ENCODE results near the gene MYOF.
A peak's percentile ranks its signal among the peaks of the same experiment; 100 is the strongest.
"Not testable (repeated sequence)": the region's sequence is repeated elsewhere in the genome, so short reads cannot be mapped to it uniquely, and the experiment has no call there.

MYOF gene

GRCh38 chr10:93386631-93387369 is 95.3 kb downstream of the MYOF start:
- DNase-seq, result no peak

DNA sequence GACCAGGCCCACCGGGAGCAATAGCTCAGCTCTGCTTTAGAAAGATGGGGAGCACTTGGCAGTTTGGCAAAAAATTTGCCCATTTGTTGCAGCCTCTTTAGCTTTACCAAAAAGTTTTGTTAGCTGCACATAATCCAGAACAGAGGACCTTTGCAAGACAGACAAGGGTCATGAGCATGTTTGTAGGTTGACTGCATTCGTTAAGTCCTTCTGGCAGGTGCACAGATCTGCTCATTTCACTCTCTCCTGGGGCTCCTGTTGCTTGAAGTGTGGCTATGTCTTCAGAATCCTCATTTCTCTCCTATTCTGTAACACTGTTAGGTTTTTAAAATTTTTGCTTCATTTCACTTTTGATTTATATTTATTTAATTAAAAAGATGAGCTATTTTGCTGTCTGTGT is 96.8 kb downstream of the MYOF start:
- DNase-seq, result no peak

- no peak for DNase-seq
Measured at GRCh38 chr10:93384006-93384405, 98.1 kb downstream of the MYOF start.

GRCh38 chr10:93383562-93383981 is 98.6 kb downstream of the MYOF start:
- DNase-seq, result no peak

DNA sequence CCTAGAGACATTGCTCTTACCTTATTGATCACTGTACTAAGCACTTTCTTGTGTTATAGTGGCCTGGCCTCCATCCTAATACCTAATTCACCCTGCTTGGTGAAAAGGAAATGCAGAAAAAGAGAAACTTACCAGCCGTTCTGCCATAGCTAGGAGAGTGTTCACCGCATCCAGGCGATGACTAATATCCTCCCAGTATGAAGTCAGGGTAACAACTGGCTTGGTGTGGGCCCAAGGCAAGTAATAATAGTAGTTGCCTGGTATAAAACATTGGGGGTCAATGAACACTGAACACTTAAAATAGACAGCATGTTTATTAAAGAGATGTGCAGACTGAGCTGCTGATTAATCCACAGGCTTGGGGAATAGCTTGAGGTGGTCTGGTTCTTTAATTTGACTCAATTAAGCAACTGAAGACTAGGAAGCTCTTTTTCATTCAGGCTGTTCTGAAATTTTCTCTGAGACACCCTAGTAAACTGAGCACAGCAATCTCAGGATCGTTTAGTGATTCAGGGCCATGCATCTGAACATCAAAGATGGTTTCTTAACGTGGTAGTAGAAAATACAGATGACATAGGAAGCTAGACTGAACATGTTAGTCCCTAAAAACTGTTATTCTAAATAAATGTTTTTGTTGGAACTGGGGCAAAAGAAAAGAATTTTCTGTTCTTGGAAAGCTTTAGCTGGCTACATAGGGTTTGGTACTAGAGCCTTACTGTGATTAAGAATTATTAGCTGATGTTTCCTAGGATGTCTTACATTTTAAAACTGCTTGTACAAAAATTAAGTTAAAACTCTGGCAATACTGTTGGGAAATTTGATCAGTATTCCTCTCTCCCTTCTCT is 102.2 kb downstream of the MYOF start:
- DNase-seq, result no peak

GRCh38 chr10:93378997-93379730 is 103.0 kb downstream of the MYOF start:
- DNase-seq, result no peak

- no peak for DNase-seq
Measured at GRCh38 chr10:93378039-93378438, 104.1 kb downstream of the MYOF start.

- DNase-seq, result peak in 1 of 2 experiments; percentile 31
Measured at GRCh38 chr10:93376372-93377293, 105.5 kb downstream of the MYOF start.

DNA sequence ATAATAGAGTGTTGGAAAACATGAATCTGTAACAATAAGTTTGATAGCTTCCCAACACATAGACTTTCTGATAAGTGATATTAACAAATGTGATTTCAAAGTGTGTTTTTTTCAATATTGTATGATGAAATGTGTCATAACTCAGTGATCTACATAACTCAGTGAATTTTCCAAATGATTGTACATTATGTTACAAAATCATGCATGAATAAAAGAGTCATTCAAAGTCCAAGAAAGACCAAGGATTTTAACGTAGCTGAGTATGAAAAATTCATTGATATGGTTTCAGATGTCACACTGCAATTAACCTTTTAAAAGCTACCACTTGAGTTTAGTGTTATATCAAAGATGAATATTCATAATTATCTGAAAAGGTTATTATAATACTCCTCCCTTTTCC is 111.2 kb downstream of the MYOF start:
- DNase-seq, result no peak

DNA sequence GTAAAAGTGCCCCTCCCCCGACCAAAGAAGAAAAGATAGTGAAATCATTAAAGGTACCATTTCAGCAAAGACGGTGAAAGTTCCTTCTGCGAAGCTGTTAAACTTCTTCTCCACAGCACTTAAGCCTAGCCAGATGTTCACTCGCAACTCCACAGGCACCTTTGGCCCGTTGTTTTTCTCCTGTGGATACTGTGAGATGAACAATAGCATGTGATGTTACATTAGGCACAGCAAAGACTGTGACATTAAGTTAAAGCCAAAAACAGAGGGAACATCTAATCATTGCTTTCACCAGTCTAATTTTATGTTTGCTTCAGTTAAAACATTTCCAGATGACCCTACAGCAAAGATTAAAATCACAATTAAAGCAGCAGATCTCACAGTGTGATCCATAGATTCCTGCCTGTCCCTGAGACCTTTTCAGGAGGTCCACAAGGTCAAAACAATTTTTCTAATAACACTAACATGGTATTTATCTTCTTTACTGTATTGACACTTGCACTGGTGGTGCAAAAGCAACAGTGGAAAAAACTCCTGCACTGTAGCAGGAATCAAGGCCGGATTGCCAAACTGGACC is 112.5 kb downstream of the MYOF start:
- DNase-seq, result no peak

DNA sequence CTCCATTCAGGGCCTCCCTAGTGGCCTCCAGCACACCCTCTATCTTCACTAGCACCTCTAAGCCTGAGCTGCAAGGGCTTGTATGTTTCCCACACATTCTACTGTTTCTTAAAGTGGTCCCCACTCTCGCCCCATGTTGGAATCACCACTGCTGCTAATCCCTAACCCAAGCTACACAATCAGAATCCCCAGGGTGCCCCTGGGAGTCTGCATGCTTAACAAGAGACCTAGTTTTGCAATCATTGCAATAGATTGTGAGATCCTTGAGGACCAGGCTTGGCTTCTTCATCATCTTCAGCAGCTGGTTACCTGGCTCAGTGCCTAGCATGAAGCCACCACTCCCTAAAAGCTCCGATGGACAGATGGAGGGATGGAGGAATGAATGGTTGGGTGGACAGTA is 113.9 kb downstream of the MYOF start:
- DNase-seq, result no peak

DNA sequence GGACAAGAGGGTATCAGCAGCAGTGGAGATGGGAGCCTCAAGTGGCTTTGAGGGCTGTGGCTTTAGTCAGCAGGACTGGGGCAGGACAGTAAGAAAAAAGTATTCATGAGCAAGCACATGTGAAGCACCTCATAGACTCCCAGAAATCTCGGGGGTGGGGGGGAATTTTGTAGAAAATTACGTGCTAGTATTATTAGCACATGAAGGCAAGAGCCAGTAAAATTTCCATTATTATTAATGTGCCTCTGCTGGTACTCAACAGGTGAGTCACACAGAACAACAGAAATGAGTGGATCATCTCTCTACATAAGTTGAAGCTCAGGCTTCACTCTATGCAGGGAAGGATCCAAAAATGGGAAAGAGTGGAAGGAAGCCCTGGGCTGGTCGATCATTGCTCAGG is 114.5 kb downstream of the MYOF start:
- no peak for DNase-seq

- DNase-seq, result no peak
Measured at GRCh38 chr10:93364966-93365365, 117.2 kb downstream of the MYOF start.

DNA sequence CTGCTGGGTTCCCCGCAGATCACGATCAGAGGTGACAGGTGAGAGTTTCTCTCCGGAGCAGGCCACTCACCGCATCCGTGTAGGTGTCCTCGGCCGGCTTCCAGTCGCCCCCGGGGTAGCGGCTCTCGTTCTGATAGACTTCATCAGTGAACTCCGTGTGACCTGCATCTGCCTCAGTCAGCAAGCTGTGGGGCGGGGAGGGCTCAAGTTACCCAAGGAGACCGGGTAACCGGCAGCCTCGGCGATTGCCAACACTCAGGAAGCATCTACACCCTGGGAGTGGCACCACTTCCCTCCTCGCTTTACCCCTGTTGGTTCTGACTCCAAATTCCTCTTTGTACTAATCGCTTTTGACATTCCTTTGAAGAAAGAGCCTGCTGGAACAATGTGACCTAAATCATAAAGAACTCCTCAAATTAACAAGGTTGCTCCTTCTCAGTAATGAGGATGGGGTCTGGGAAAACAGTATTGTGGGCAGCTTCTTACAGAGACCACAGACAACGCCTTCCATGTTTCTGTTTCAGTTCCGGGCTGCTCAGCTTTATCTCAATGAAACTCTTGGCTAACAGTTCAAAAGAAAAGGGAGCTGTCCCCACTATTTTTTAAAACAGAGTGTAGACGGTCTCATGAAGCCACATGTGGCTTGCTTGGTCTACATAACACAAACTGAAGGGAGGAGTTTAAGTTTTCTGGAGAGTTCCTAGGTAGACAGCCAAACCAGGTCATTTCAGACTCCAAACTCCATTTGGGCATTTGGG is 118.1 kb downstream of the MYOF start:
- no peak for DNase-seq

DNA sequence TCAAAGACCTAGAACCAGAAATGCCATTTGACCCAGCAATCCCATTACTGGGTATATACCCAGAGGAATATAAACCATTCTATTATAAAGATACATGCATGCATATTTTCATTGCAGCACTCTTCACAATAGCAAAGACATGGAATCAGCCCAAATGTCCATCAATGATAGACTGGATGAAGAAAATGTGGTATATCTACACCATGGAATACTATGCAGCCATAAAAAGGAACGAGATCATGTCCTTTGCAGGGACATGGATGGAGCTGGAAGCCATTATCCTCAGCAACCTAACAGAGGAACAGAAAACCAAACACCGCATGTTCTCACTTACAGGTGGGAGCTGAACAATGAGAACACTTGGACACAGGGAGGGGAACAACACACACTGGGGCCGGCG is 123.7 kb downstream of the MYOF start:
- not testable (repeated sequence) for DNase-seq

- peak; percentile 9 to 24 for DNase-seq
Measured at GRCh38 chr10:93357680-93358079, 124.5 kb downstream of the MYOF start.

- DNase-seq, result no peak
Measured at GRCh38 chr10:93356516-93356915, 125.6 kb downstream of the MYOF start.

- peak in 1 of 2 experiments; percentile 10 for DNase-seq
Measured at GRCh38 chr10:93352638-93353383, 129.3 kb downstream of the MYOF start.

- no peak for DNase-seq
Measured at GRCh38 chr10:93346694-93347093, 135.4 kb downstream of the MYOF start.

GRCh38 chr10:93346108-93346507 is 136.0 kb downstream of the MYOF start:
- DNase-seq, result no peak

Data from NCI-H1930 (cell line).